HG02970 (cell line): ENCODE measurements around the gene AMFR.
"Not testable (repeated sequence)": the region's sequence is repeated elsewhere in the genome, so short reads cannot be mapped to it uniquely, and the experiment has no call there.

ENCODE experiments used
- ATAC-seq: cut with Tn5 transposase; IDR thresholded peaks from one replicate; pipeline ENCODE4 v1.9.1; 2021; ENCODE audit warnings: mild to moderate bottlenecking, moderate library complexity, moderate number of reproducible peaks; ENCODE audit not compliant: unreplicated experiment, low FRiP score

The AMFR gene

DNA sequence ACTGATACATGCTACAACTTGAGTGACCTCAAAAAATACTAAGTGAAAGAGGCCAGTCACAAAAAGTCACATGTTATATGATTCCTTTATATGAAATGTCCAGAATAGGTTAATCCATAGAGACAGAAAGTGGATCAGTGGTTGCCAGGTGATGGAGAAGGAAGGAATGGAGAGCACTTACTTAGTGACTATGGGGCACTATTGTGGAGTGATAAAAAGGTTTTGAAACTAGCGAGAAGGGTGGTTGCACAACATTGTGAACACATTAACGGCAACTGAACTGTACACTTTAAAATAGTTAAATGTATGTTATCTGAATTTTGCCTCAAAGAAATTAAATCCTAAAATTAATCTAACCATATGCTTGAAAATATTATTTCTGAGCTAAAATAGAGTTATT lies 25.9 kb downstream of the AMFR start:
- no peak for ATAC-seq

- ATAC-seq, result no peak
These were observed 26.3 kb downstream of the AMFR start for GRCh38 chr16:56399047-56399446.

DNA sequence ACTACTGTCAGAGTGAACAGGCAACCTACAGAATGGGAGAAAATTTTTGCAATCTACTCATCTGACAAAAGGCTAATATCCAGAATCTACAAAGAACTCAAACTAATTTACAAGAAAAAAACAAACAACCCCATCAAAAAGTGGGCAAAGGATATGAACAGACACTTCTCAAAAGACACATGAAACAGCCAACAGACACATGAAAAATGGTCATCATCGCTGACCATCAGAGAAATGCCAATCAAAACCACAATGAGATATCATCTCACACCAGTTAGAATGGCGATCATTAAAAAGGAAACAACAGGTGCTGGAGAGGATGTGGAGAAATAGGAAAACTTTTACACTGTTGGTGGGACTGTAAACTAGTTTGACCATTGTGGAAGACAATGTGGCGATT lies 28.6 kb downstream of the AMFR start:
- not testable (repeated sequence) for ATAC-seq

GRCh38 chr16:56389554-56389953 lies 35.8 kb downstream of the AMFR start:
- no peak for ATAC-seq

GRCh38 chr16:56388209-56388608 lies 37.1 kb downstream of the AMFR start:
- no peak for ATAC-seq

- ATAC-seq, result no peak
These were observed 37.9 kb downstream of the AMFR start for GRCh38 chr16:56387396-56387795.

DNA sequence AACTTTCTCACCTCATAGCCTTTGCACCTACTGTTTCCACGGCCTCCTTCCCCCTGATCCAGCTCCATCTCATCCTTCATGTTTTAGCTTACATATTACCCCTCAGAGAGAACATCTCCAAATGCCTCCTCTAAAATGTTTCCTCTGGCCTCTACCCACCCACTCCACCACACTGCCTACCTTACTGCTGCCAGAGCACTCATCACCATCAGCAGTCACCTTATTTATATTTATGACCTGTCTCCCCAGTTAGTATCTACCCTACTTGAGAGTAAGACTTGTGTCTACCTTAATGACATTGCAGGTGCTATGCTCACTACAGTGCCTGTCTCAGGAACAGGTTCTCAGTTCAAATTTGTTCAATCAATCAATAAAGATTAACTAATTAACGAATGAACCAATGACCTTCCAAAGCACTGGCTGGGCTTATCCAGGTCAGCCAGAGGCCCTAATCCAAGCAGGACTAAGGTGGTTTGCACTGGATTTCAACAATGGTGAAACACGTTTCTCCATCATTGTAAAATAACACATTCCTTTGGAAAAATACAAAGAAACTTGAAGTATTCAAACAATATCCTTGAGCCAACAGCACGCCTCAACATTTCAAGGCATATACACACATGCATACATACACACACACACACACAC lies 41.1 kb downstream of the AMFR start:
- no peak for ATAC-seq

GRCh38 chr16:56382901-56383355 lies 42.4 kb downstream of the AMFR start:
- no peak for ATAC-seq

DNA sequence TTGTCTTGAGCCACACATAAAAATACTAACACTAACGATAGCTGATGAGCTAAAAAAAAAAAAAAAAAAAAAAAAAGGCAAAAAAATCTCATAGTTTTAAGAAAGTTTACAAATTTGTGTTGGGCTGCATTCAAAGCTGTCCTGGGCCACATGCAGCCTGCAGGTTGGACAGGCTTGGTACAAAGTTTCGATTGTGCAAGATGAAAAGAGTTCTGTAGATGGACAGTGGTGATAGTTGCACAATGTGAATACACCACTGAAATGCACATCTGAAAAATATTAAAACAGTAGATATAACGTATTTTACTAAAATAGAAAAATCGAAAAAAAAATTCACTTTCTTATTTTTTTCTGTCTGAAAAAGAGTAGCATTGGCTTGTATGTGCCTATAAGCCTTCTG lies 42.9 kb downstream of the AMFR start:
- ATAC-seq, result no peak

- ATAC-seq, result not testable (repeated sequence)
These were observed 44.4 kb downstream of the AMFR start for GRCh38 chr16:56380778-56381485.

- not testable (repeated sequence) for ATAC-seq
These were observed 46.3 kb downstream of the AMFR start for GRCh38 chr16:56379044-56379443.

DNA sequence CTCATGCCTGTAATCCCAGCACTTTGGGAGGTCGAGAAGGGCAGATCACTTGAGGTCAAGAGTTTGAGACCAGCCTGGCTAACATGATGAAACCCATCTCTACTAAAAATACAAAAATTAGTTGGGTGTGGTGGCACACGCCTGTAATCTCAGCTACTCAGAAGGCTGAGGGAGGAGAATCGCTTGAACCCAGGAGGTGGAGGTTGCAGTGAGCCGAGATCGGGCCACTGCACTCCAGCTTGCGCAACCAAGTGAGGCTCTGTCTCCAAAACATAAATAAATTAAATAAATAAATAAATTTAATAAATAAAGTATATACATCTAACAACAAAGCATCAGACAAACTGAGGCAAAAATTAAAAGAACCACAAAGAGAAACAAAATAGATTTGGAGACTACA lies 49.6 kb downstream of the AMFR start:
- not testable (repeated sequence) for ATAC-seq

DNA sequence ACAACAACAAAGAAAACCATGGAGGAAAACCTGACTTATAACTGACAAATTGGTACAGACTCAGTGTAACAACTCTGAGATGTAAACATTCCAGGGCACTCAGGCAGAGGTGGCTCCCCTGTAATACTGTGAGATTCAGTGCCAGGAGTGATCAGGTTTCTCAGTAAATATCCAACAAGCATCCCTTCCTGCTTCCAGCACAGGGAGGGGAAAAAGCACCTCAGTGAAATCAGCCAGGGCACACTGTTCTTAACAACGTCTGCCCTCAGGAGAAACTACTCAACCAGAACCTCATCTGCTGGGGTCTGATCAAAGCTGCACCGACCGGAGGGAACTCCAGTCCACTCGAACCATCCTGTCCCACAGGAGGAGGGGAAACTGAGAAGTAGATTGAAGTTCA lies 52.3 kb downstream of the AMFR start:
- ATAC-seq, result no peak

DNA sequence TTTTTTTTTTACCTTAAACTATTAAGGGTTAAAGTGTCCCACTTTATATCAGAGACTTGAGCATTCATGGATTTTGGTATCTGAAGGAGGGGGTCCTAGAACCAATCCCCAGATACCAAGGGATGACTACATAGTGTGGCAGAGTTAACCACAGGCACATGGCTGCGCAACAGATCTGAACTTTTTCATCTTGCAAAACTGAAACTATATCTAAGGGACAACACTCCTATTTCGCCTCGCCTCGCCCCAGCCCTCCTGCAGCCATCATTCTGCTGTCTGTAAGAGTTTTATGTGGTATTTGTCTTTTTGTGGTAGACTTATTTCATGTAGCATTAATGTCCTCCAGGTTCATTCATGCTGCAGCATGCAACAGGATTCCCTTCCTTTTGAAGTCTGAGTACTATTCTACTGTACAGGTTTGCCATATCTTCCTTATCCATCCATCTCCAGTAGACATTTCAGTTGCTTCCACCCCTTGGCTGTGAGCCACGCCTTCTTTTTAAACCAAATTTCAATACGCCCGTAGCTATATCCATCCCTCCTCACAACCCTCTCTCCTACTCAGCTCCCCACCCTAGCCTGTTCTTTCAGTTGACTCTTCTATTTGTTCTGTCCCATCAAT lies 53.2 kb downstream of the AMFR start:
- no peak for ATAC-seq

GRCh38 chr16:56371660-56371937 lies 53.7 kb downstream of the AMFR start:
- ATAC-seq, result no peak

DNA sequence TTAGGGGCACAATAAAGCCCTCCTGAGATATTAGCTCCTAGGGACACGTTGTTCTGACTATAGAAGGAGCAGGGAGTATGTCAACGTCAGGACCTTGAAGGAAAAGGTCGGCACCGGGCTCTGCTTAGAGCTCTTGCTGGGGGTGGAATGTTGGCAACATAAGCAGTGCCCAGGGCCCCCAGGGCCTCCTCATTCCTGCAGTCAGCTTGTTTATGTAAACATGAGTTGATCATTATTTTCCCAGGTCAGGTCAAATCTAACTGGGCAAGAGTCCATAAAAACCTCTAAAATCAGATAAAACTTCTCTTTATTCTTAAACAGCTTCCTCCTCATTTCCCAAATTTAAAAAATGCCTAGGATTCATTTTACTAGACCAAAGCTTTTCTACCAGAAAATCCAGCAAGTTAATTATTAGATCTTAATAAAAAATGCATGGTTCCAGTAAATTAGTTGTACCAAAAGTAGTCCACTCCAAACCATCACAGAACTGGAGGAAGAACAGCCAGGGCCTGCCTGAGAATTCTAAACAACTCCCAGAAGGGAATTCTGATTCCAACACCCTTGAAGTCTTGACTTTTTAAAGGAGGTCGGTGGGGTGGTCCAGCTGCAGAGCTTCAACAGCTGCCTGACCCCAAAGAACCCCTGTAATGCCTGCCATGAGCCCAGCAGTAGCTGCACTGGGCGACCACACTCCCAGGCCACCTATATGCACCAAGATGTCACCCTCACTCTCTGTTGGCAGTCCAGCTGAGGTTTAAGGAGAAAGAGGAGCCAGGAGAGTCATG lies 54.3 kb downstream of the AMFR start:
- no peak for ATAC-seq

DNA sequence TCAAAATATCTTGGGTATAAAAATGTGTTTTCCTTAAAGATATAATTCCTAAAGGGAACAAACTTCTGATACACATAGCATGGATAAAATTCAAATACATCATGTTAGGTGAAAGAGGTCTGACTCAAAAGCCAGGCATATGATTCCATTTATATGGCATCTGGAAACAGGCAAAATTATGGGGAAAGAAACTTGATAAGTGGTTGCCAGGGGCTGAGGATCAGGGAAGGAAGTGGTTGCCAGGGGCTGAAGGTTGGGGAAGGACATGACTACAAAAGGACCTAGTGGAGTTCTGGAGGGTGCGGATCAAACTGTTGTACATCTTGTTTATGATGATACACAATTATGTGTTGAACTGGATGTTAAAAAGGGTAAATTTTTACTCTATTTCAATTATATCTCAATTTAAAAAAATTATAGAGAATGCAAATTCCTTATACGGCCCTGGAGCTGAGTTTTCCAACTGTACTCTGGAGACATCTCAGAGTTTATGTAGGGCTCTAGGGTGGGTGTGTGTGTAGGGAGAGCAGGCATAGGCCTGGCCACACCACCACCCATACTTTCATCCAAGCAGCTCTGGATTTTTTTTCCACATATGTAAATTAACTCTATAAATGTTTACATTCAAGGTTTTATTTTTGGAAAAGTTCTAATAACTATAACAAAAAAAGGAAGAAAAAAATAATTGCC lies 55.0 kb downstream of the AMFR start:
- no peak for ATAC-seq

GRCh38 chr16:56369202-56369601 lies 56.1 kb downstream of the AMFR start:
- ATAC-seq, result no peak

DNA sequence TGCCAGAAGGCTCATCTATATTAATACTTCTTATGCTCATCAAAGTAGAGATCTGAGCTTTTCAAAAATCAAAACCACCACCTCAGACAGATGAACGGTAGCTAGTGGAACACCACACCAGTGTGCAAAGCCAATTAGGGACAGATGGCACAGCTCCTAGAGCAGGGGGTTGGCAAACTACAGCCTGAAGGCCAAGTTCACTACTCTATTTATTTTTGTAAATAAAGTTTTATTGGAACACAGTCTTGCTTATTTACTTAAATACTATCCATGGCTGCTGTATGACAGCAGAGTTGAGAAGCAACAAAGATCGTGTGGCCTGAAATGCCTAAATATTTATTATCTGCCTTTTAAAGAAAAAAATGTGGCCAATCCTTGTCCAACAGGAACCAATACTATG lies 56.8 kb downstream of the AMFR start:
- no peak for ATAC-seq

DNA sequence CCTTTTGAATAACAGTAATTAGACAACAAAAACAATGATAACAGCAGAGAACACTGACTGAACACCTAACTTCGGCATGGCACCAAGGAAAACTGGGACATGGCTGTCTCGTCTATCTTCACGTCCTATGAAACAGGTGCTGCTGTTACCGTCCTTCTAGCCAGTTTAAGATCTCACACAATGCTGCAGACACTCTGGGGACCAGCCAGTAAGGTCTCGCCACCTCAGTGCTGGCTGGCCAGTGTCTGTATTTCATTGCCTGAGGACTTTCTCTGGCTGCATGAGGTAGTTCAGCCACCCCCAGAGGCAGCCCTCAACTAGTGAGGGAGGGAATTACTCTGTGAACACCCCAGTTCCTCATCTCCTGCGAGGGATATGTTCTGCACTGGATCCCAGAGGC lies 57.6 kb downstream of the AMFR start:
- ATAC-seq, result no peak

DNA sequence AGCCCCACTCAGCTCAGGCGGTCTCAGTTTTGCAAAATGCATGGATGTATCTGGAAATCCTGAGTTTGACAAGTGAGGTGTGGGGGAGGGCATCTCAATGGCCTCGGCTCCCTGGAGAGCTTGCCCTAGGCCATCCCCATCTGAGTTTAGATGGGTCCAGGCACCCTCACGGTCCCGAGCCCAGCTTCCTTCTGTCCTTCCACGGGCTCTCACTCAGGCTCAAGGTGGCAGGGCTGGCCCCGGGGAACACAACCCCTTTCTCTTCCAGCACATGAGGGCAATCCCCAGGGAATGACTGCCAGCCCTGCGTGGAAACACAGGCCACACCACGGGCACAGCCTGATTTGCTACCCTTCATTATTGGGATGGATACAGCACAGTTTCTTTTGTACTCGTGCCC lies 58.4 kb downstream of the AMFR start:
- ATAC-seq, result no peak
